GM21528 (cell line): ENCODE measurements around the gene PXDN.
"Not testable (repeated sequence)": the region's sequence is repeated elsewhere in the genome, so short reads cannot be mapped to it uniquely, and the experiment has no call there.

ENCODE experiments used
- ATAC-seq: cut with Tn5 transposase; IDR thresholded peaks from one replicate; pipeline ENCODE4 v1.9.1; 2021; ENCODE audit warnings: mild to moderate bottlenecking, moderate library complexity; ENCODE audit not compliant: unreplicated experiment, low FRiP score

Gene PXDN

GRCh38 chr2:1743396-1744150 lies 742 bp downstream of the PXDN start:
- no peak for ATAC-seq

- no peak for ATAC-seq
Observed at GRCh38 chr2:1742681-1743395, 1.5 kb downstream of the PXDN start.

GRCh38 chr2:1742301-1742680 lies 2.0 kb downstream of the PXDN start:
- ATAC-seq = no peak

- no peak for ATAC-seq
Observed at GRCh38 chr2:1741851-1742250, 2.5 kb downstream of the PXDN start.

GRCh38 chr2:1740716-1741589 lies 3.4 kb downstream of the PXDN start:
- ATAC-seq = no peak

- no peak for ATAC-seq
Observed at GRCh38 chr2:1739961-1740715, 4.2 kb downstream of the PXDN start.

- no peak for ATAC-seq
Observed at GRCh38 chr2:1739322-1739957, 4.9 kb downstream of the PXDN start.

GRCh38 chr2:1738646-1739302 lies 5.5 kb downstream of the PXDN start:
- ATAC-seq = no peak

- ATAC-seq = no peak
Observed at GRCh38 chr2:1738163-1738562, 6.2 kb downstream of the PXDN start.

GRCh38 chr2:1736997-1737480 lies 7.3 kb downstream of the PXDN start:
- ATAC-seq = no peak

GRCh38 chr2:1736045-1736444 lies 8.3 kb downstream of the PXDN start:
- ATAC-seq = no peak

GRCh38 chr2:1733298-1733697 lies 11.0 kb downstream of the PXDN start:
- not testable (repeated sequence) for ATAC-seq

- ATAC-seq = no peak
Observed at GRCh38 chr2:1731963-1732768, 12.1 kb downstream of the PXDN start.

- no peak for ATAC-seq
Observed at GRCh38 chr2:1731447-1731962, 12.8 kb downstream of the PXDN start.

GRCh38 chr2:1730015-1730927 lies 14.0 kb downstream of the PXDN start:
- ATAC-seq = no peak

GRCh38 chr2:1729242-1729641 lies 15.1 kb downstream of the PXDN start:
- ATAC-seq = no peak

- ATAC-seq = no peak
Observed at GRCh38 chr2:1728821-1729220, 15.5 kb downstream of the PXDN start.
